Measurements from ENCODE around the gene CLECL1. TPM values are rescaled to one million over a fixed set of nuclear protein-coding genes. Genes with fewer than 3 reads are reported as not detected.

Gene CLECL1
- total and polyA plus RNA-seq, 4 donors, result 0.17 to 0.42 (median 0.35) TPM

- 81% methylated on average over 4 of the region's 4 CpGs for WGBS
Observed at GRCh38 chr12:9779209-9779608, 46.3 kb upstream of the CLECL1 start.

GRCh38 chr12:9776781-9777180 lies 43.9 kb upstream of the CLECL1 start:
- no peak overlapping the region for H3K9ac ChIP-seq (ENCODE audit: low read depth in 1 of 2, low read length in 2 of 2)
- no peaks in the 10 kb centered on the region for H3K36me3 ChIP-seq (ENCODE audit: control insufficient read depth in 4 of 4, insufficient read depth in 3 of 4, low read depth in 1 of 4, low read length in 3 of 4)
- no peaks in the 10 kb centered on the region for H3K4me1 ChIP-seq (ENCODE audit: control insufficient read depth in 4 of 4, insufficient read depth in 4 of 4, low read length in 3 of 4)
- no peak overlapping the region for H3K4me3 ChIP-seq (ENCODE audit: low read depth in 1 of 3, low read length in 3 of 3)
- TF ChIP-seq HNF4G (IDR thresholded peaks at IDR 0.05), result no peak
- no peak for TF ChIP-seq TAF1 (conservative IDR thresholded peaks at IDR 0.05)
- no peak for TF ChIP-seq YY1 (IDR thresholded peaks at IDR 0.05)
- TF ChIP-seq RXRA (IDR thresholded peaks at IDR 0.05), result no peak
- no peak for TF ChIP-seq CTCF (IDR thresholded peaks at IDR 0.05; ENCODE audit: low read depth, low read length, missing input control)
- no peak for TF ChIP-seq MAX (IDR thresholded peaks at IDR 0.05)
- TF ChIP-seq FOXA2 (IDR thresholded peaks at IDR 0.05), result no peak
- TF ChIP-seq JUND (IDR thresholded peaks at IDR 0.05), result no peak
- TF ChIP-seq RAD21 (IDR thresholded peaks at IDR 0.05), result no peak
- TF ChIP-seq FOXA1 (IDR thresholded peaks at IDR 0.05), result no peak
- no peak for TF ChIP-seq GABPA (IDR thresholded peaks at IDR 0.05 in 1 of 2, conservative IDR thresholded peaks at IDR 0.05 in 1 of 2)
- TF ChIP-seq SP1 (IDR thresholded peaks at IDR 0.05), result no peak
- TF ChIP-seq NR2F2 (IDR thresholded peaks at IDR 0.05), result no peak
- no peak for TF ChIP-seq ATF3 (IDR thresholded peaks at IDR 0.05)
- no peak for TF ChIP-seq ZBTB33 (IDR thresholded peaks at IDR 0.05)
- no peak for TF ChIP-seq REST (IDR thresholded peaks at IDR 0.05)
- H3K9me3 ChIP-seq (ENCODE audit: control insufficient read depth in 4 of 4, low read length in 3 of 4), result no peaks in the 10 kb centered on the region
- DNase-seq (ENCODE audit: low spot score), result no peak
- peaks cover 0 to 3% (median 0%) of the 10 kb centered on the region in 4 donors for H3K27me3 ChIP-seq (ENCODE audit: control insufficient read depth in 4 of 4, insufficient read depth in 4 of 4, low read length in 3 of 4)
- no peak overlapping the region for H3K27ac ChIP-seq (ENCODE audit: low read depth in 1 of 2, low read length in 2 of 2)
- WGBS, result 77% methylated on average over 3 of the region's 3 CpGs

More at GRCh38 chr12:9779209-9779608, 46.3 kb upstream of the CLECL1 start:
- DNase-seq (ENCODE audit: low spot score), result no peak
- Histone ChIP-seq H3K4me1 (ENCODE audit: control insufficient read depth in 4 of 4, insufficient read depth in 4 of 4, low read length in 3 of 4) (no peaks in the 10 kb centered on the region), H3K36me3 (ENCODE audit: control insufficient read depth in 4 of 4, insufficient read depth in 3 of 4, low read depth in 1 of 4, low read length in 3 of 4) (no peaks in the 10 kb centered on the region), H3K27ac (ENCODE audit: low read depth in 1 of 2, low read length in 2 of 2) (no peak overlapping the region), H3K4me3 (ENCODE audit: low read depth in 1 of 3, low read length in 3 of 3) (no peak overlapping the region), H3K9ac (ENCODE audit: low read depth in 1 of 2, low read length in 2 of 2) (no peak overlapping the region), H3K9me3 (ENCODE audit: control insufficient read depth in 4 of 4, low read length in 3 of 4) (no peaks in the 10 kb centered on the region), H3K27me3 (ENCODE audit: control insufficient read depth in 4 of 4, insufficient read depth in 4 of 4, low read length in 3 of 4) (no peaks in the 10 kb centered on the region)
- TF ChIP-seq RXRA (IDR thresholded peaks at IDR 0.05) (no peak), FOXA2 (IDR thresholded peaks at IDR 0.05) (no peak), ZBTB33 (IDR thresholded peaks at IDR 0.05) (no peak), ATF3 (IDR thresholded peaks at IDR 0.05) (no peak), YY1 (IDR thresholded peaks at IDR 0.05) (no peak), FOXA1 (IDR thresholded peaks at IDR 0.05) (no peak), RAD21 (IDR thresholded peaks at IDR 0.05) (no peak), JUND (IDR thresholded peaks at IDR 0.05) (no peak), NR2F2 (IDR thresholded peaks at IDR 0.05) (no peak)

Data from liver (tissue), 9 donors.